VCaP (cell line): ENCODE measurements around the gene TMEM39A.

Source experiments
- H3K27ac ChIP-seq: fragments of 450-650 bp; 2 replicates; pipeline ENCODE4 v1.5.1; 2017
- CTCF ChIP-seq: fragments of 450-650 bp; conservative IDR thresholded peaks from 2 replicates; pipeline ENCODE4 v1.5.1; 2017; ENCODE audit warnings: mild to moderate bottlenecking, moderate library complexity

TMEM39A gene

GRCh38 chr3:119401069-119401468 lies 62.3 kb downstream of the TMEM39A start:
- no peak overlapping the region for H3K27ac ChIP-seq
- no peak for TF ChIP-seq CTCF

- TF ChIP-seq CTCF = no peak
- no peak overlapping the region for H3K27ac ChIP-seq
Observed at GRCh38 chr3:119400466-119400865, 62.9 kb downstream of the TMEM39A start.

- no peak for TF ChIP-seq CTCF
- no peak overlapping the region for H3K27ac ChIP-seq
Observed at GRCh38 chr3:119396870-119397269, 66.5 kb downstream of the TMEM39A start.

- no peak for TF ChIP-seq CTCF
- no peak overlapping the region for H3K27ac ChIP-seq
Observed at GRCh38 chr3:119395923-119396358, 67.5 kb downstream of the TMEM39A start.

GRCh38 chr3:119388577-119388976 lies 74.8 kb downstream of the TMEM39A start:
- no peak overlapping the region for H3K27ac ChIP-seq
- 0 out of 2 replicates have a peak, but pooled peaks have one; percentile 12 for TF ChIP-seq CTCF

- H3K27ac ChIP-seq = no peak overlapping the region
- TF ChIP-seq CTCF = no peak
Observed at GRCh38 chr3:119382134-119382533, 81.3 kb downstream of the TMEM39A start.

- H3K27ac ChIP-seq = no peak overlapping the region
- TF ChIP-seq CTCF = peak; percentile 42
Observed at GRCh38 chr3:119380697-119381096, 82.7 kb downstream of the TMEM39A start.
